ENCODE measurements around the gene CUX1.
"Not testable (repeated sequence)": the region's sequence is repeated elsewhere in the genome, so short reads cannot be mapped to it uniquely, and the experiment has no call there.

GRCh38 chr7:102042796-102043195 lies 225.4 kb downstream of the CUX1 start:
- TF ChIP-seq CTCF (IDR thresholded peaks at IDR 0.05; ENCODE audit: low read depth, low read length, poor library complexity, severe bottlenecking); EZH2phosphoT487 (IDR thresholded peaks at IDR 0.05; ENCODE audit: borderline replicate concordance, low read length): not testable (repeated sequence)
